SK-N-SH treated with all-trans-retinoic acid at 6 μM for 48 hours (cell line): Measurements from ENCODE around the gene NPY1R.

ENCODE experiments used
- TF ChIP-seq, protein P1 (sequence below): fragments of 250-450 bp; sonication (Bioruptor Pico); IDR thresholded peaks from 2 replicates; pipeline ENCODE4 v1.8.0; 2020; ENCODE audit warnings: mild to moderate bottlenecking, moderate library complexity, borderline replicate concordance
- TF ChIP-seq, protein P2 (sequence below): fragments of 250-450 bp; sonication (Bioruptor Pico); IDR thresholded peaks from 2 replicates; pipeline ENCODE4 v1.5.0; 2020; ENCODE audit warnings: mild to moderate bottlenecking, moderate library complexity

DNA sequence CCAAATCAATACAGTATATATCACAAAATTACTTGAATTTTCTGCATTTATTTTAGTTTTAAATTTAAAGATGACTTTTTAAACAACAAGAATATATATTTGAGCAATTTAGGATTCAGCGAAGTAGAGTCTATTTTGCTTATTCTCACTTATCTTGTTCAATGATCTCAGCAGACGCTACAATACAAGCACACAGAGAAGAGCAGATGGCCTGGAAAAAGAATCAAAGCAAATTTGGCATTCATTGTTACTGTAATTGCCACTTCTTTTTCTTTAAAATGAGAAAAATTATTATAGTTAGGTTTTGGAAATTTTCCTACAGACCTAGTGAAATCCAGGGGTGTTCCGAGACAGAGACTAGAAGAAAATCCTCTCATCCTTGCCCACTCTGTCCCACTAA lies 57.5 kb downstream of the NPY1R start:
- TF ChIP-seq, protein P1, sequence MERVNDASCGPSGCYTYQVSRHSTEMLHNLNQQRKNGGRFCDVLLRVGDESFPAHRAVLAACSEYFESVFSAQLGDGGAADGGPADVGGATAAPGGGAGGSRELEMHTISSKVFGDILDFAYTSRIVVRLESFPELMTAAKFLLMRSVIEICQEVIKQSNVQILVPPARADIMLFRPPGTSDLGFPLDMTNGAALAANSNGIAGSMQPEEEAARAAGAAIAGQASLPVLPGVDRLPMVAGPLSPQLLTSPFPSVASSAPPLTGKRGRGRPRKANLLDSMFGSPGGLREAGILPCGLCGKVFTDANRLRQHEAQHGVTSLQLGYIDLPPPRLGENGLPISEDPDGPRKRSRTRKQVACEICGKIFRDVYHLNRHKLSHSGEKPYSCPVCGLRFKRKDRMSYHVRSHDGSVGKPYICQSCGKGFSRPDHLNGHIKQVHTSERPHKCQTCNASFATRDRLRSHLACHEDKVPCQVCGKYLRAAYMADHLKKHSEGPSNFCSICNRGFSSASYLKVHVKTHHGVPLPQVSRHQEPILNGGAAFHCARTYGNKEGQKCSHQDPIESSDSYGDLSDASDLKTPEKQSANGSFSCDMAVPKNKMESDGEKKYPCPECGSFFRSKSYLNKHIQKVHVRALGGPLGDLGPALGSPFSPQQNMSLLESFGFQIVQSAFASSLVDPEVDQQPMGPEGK, result no peak
- TF ChIP-seq, protein P2, sequence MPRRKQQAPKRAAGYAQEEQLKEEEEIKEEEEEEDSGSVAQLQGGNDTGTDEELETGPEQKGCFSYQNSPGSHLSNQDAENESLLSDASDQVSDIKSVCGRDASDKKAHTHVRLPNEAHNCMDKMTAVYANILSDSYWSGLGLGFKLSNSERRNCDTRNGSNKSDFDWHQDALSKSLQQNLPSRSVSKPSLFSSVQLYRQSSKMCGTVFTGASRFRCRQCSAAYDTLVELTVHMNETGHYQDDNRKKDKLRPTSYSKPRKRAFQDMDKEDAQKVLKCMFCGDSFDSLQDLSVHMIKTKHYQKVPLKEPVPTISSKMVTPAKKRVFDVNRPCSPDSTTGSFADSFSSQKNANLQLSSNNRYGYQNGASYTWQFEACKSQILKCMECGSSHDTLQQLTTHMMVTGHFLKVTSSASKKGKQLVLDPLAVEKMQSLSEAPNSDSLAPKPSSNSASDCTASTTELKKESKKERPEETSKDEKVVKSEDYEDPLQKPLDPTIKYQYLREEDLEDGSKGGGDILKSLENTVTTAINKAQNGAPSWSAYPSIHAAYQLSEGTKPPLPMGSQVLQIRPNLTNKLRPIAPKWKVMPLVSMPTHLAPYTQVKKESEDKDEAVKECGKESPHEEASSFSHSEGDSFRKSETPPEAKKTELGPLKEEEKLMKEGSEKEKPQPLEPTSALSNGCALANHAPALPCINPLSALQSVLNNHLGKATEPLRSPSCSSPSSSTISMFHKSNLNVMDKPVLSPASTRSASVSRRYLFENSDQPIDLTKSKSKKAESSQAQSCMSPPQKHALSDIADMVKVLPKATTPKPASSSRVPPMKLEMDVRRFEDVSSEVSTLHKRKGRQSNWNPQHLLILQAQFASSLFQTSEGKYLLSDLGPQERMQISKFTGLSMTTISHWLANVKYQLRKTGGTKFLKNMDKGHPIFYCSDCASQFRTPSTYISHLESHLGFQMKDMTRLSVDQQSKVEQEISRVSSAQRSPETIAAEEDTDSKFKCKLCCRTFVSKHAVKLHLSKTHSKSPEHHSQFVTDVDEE (CRISPR knock-in tag), result no peak
